Measurements from ENCODE around the gene ZNF821.
"Not testable (repeated sequence)": the region's sequence is repeated elsewhere in the genome, so short reads cannot be mapped to it uniquely, and the experiment has no call there.

ZNF821 gene

GRCh38 chr16:71899171-71899570 is 15.2 kb upstream of the ZNF821 start:
- DNase-seq = no peak

GRCh38 chr16:71896764-71897368 is 12.9 kb upstream of the ZNF821 start:
- no peak for DNase-seq

GRCh38 chr16:71895679-71896365 is 11.8 kb upstream of the ZNF821 start:
- DNase-seq = no peak

- DNase-seq = peak; percentile 98
Observed at GRCh38 chr16:71894921-71895678, 11.1 kb upstream of the ZNF821 start, which contains the start of gene IST1. Gene IST1, plus strand, starts transcription at chr16:71895531. Its CDS starts 20,110 bp downstream, at chr16:71915641.

GRCh38 chr16:71894229-71894920 is 10.4 kb upstream of the ZNF821 start:
- DNase-seq = peak; percentile 69

- DNase-seq = no peak
Observed at GRCh38 chr16:71893888-71894228, 9.9 kb upstream of the ZNF821 start.

GRCh38 chr16:71889147-71889546 is 5.2 kb upstream of the ZNF821 start:
- no peak for DNase-seq

- no peak for DNase-seq
Observed at GRCh38 chr16:71885261-71885650, 1.3 kb upstream of the ZNF821 start.

- peak; percentile 79 for DNase-seq
Observed at GRCh38 chr16:71883168-71883848, 674 bp downstream of the ZNF821 start.

- peak; percentile 75 for DNase-seq
Observed at GRCh38 chr16:71882505-71883167, 1.3 kb downstream of the ZNF821 start.

- no peak for DNase-seq
Observed at GRCh38 chr16:71880176-71880575, 3.8 kb downstream of the ZNF821 start.

GRCh38 chr16:71878911-71879310 is 5.1 kb downstream of the ZNF821 start:
- DNase-seq = no peak

- DNase-seq = no peak
Observed at GRCh38 chr16:71873199-71873598, 10.8 kb downstream of the ZNF821 start.

- no peak for DNase-seq
Observed at GRCh38 chr16:71870818-71871217, 13.2 kb downstream of the ZNF821 start.

GRCh38 chr16:71869089-71869488 is 14.9 kb downstream of the ZNF821 start:
- DNase-seq = no peak

GRCh38 chr16:71867939-71868338 is 16.0 kb downstream of the ZNF821 start:
- DNase-seq = no peak

GRCh38 chr16:71867175-71867574 is 16.8 kb downstream of the ZNF821 start:
- DNase-seq = not testable (repeated sequence)

GRCh38 chr16:71865173-71865863 is 18.7 kb downstream of the ZNF821 start:
- no peak for DNase-seq

GRCh38 chr16:71863995-71864394 is 20.0 kb downstream of the ZNF821 start:
- DNase-seq = no peak

GRCh38 chr16:71859762-71860521 is 24.0 kb downstream of the ZNF821 start:
- no peak for DNase-seq

All from activated CD8-positive, alpha-beta memory T cell treated with anti-CD3 and anti-CD28 coated beads for 24 hours (primary cell).